Limb (tissue), 2 donors: ENCODE measurements around the gene PNPLA6.

Source experiments
- DNase-seq, 2 donors: peaks; one replicate each; pipeline ENCODE4 v3.0.0-alpha.2; 2016; ENCODE audit errors: extremely low spot score in 2 of 2

PNPLA6 gene

GRCh38 chr19:7515110-7515644, 20.3 kb upstream of the PNPLA6 start:
- DNase-seq, result no peak

- peak; percentile 77 to 85 for DNase-seq
Measured at GRCh38 chr19:7515645-7516151, 19.8 kb upstream of the PNPLA6 start, which contains the start of gene ZNF358. Gene ZNF358, plus strand, starts transcription at chr19:7516103. Its CDS starts 3,140 bp downstream, at chr19:7519243.

DNA sequence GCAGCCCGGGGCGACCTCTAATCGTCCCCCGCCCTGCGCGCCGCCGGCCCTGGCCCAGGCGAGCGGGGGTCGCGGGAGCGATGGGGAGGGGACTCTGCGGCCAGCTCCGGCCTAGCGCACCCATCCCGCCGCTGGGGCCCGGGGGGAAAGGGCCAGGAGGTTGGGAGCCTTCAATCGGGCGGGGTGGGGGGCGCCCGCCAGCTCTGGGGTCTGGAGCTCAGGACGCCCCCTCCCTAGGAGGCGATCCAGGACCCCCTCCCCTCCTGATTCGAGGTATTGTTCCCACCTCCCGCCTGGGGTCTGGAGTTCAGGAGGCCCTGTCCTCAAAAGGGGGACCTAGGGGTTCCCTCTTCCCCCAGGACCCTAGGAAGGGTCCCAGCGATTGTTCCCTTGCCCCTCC, 19.2 kb upstream of the PNPLA6 start:
- DNase-seq, result peak in 1 of 2 donors; percentile 63

- DNase-seq, result no peak
Measured at GRCh38 chr19:7516878-7517277, 18.6 kb upstream of the PNPLA6 start.

DNA sequence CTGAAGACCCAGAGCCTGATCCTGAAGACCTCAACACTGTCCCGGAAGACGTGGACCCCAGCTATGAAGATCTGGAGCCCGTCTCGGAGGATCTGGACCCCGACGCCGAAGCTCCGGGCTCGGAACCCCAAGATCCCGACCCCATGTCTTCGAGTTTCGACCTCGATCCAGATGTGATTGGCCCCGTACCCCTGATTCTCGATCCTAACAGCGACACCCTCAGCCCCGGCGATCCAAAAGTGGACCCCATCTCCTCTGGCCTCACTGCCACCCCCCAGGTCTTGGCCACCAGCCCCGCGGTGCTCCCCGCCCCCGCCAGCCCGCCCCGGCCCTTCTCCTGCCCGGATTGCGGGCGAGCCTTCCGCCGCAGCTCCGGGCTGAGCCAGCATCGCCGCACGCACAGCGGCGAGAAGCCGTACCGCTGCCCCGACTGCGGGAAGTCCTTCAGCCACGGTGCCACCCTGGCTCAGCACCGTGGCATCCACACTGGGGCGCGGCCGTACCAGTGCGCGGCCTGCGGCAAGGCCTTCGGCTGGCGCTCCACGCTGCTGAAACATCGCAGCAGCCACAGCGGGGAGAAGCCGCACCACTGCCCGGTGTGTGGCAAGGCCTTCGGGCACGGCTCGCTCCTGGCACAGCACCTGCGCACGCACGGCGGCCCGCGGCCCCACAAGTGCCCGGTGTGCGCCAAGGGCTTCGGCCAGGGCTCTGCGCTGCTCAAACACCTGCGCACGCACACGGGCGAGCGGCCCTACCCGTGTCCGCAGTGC, 16.0 kb upstream of the PNPLA6 start:
- DNase-seq, result no peak

GRCh38 chr19:7520131-7521051, 15.1 kb upstream of the PNPLA6 start:
- no peak for DNase-seq

- no peak for DNase-seq
Measured at GRCh38 chr19:7521551-7522071, 13.9 kb upstream of the PNPLA6 start.

DNA sequence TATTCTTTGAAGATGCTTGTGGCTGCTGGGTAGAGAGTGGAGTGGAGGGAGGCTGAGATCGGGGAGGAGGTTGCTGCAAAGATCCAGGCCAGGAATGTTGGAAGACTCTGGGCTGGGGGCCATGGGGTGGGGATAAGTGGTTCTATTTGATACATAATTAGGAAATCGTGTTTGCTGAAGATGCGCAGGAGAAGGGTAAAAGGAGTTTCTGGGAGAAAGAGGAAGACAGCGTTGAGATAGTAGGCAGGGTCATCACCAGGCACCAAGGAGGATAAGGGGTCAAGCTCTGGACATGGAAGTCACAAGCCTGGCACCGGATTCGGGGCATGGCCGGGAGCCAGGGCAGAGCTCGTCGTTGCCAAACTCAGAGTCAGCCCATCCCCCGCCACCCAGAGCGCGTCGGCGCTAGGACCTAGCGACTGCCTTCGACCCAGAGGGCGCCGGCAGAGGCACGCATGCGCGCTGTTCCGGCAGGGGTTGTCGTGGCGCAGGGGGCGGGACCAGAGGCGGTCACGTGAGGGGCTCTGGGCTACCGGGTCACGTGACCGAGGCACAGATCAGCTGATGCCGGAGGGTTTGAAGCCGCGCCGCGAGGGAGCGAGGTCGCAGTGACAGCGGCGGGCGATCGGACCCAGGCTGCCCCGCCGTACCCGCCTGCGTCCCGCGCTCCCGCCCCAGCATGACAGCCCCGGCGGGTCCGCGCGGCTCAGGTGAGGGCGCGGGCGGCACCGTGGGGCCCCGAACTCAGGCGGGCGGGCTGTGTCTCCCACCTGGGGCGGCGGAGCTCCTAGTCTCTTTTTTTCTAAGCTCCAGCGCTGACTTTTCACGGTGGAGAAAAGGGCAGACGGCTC, 13.2 kb upstream of the PNPLA6 start, which contains the start of gene MCOLN1:
Gene MCOLN1, plus strand, starts transcription at position 553 of the 851 bp plus-strand sequence. Its CDS starts 127 bp downstream, at position 680.
- DNase-seq, result peak; percentile 99

GRCh38 chr19:7522923-7523667, 12.4 kb upstream of the PNPLA6 start:
- no peak for DNase-seq

DNA sequence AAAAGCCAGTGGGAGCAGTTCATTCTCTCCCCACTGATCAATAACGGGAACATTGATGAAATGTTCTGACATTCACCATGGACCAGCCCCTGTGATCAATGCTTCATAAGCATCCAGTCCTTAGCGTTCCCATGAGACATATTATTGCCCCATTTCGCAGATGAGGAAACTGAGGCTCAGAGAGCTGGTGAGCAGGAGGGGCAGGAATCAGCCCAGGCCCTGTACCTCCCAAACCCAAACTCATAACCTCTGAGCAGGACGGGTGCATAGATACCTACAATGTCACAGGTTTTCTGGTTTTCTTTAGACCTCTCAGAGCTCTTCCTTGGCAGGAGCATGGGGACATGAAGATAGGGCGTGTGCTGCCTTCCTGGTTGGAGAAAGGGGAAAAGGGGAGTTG, 11.0 kb upstream of the PNPLA6 start:
- DNase-seq, result no peak

GRCh38 chr19:7524992-7525739, 10.4 kb upstream of the PNPLA6 start:
- no peak for DNase-seq

DNA sequence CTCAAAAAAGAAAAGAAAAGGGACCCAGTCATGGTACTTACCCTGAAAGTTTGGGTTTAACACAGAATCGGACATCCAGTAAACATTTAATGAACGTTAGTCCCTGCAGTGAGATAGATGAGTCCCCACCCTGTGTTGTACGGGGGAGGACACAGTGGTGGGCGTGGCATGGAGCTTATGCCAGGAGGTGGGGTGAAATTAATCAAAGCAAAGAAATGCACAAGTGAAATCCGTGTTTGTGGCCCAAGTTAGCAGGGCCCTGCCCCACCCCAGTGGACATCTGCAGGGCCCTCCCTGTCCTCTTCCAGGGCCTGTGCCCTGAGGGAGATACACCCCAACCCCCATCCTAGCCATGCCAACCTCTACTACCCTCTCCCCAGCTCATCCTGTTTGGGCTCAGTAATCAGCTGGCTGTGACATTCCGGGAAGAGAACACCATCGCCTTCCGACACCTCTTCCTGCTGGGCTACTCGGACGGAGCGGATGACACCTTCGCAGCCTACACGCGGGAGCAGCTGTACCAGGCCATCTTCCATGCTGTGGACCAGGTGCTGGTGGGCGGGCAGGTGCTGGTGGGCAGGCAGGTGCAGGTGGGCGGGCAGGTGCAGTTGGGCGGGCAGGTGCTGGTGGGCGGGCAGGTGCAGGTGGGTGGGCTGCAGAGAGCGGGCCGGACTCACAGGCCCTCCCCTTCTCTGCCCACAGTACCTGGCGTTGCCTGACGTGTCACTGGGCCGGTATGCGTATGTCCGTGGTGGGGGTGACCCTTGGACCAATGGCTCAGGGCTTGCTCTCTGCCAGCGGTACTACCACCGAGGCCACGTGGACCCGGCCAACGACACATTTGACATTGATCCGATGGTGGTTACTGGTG, 9.2 kb upstream of the PNPLA6 start:
- no peak for DNase-seq

DNA sequence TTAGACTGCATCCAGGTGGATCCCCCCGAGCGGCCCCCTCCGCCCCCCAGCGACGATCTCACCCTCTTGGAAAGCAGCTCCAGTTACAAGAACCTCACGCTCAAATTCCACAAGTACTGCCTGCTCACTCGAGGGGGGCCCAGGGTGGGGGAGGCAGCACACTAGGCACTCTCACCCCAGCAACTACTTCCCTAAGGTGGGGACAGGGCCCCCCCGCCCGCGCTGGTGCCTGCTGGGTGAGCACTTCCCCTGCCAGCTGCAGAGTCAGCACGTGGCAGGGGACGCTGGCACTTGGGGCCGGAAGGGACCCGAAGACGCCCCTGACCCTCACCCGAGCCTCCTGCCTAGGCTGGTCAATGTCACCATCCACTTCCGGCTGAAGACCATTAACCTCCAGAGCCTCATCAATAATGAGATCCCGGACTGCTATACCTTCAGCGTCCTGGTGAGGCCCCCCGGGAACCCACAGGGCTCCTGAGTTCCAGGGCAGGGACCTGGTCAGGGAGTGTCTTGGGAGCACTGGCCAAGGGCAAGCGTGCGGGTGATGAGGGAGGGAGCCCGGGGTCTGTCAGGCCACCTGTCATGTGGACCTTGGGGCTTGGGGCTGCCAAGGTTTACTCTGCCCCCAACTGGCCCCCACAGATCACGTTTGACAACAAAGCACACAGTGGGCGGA, 7.9 kb upstream of the PNPLA6 start:
- no peak for DNase-seq

DNA sequence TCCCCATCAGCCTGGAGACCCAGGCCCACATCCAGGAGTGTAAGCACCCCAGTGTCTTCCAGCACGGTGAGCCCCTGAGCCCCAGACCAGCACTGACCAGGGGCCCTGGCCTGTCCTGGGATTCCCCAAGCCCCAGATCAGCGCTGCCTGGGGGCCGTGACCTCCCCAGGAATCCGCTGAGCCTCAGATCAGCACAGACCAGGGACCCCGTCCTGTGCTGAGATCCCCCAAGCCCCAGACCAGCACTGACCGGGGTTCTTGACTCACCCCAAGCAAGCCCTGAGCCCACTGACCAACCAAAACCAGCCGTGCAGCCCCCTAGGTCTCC, 7.4 kb upstream of the PNPLA6 start:
- DNase-seq, result no peak

DNA sequence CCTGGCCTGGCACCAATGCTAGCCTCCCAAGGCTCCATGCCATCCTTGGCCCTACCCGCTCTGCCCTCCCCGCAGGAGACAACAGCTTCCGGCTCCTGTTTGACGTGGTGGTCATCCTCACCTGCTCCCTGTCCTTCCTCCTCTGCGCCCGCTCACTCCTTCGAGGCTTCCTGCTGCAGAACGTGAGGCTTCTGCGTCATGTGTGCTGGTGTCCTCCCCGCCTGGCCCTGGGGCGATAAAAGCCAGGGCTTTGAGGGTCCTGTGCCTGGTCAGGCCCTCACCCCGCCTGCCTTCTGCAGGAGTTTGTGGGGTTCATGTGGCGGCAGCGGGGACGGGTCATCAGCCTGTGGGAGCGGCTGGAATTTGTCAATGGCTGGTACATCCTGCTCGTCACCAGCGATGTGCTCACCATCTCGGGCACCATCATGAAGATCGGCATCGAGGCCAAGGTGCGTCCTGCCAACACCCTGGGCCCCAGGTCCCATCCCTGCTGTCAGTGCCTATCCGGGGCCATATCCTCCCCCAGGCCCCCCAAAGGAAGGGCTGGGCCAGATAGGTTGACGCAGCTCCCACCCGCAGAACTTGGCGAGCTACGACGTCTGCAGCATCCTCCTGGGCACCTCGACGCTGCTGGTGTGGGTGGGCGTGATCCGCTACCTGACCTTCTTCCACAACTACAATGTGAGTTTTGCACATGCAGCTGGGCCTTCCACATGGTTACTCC, 6.8 kb upstream of the PNPLA6 start:
- DNase-seq, result no peak

DNA sequence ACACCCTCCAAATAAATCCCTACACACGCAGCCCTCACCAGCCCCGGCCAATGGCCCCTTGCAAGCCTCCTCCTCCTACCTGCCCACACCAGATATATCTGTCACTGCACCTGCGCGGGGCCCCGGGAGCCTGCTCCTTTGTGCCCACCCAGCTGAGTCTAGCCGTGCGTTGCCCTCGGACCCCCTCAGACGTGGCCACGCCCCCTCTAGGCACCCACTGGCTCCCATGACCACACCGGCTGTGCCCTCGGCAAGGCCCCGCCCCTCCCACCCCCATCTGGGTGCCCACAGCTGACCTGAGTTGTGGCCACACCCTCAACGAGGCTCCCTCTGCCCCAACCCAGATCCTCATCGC, 6.3 kb upstream of the PNPLA6 start:
- DNase-seq, result no peak
